ENCODE data around the gene KRT222.

Gene KRT222

DNA sequence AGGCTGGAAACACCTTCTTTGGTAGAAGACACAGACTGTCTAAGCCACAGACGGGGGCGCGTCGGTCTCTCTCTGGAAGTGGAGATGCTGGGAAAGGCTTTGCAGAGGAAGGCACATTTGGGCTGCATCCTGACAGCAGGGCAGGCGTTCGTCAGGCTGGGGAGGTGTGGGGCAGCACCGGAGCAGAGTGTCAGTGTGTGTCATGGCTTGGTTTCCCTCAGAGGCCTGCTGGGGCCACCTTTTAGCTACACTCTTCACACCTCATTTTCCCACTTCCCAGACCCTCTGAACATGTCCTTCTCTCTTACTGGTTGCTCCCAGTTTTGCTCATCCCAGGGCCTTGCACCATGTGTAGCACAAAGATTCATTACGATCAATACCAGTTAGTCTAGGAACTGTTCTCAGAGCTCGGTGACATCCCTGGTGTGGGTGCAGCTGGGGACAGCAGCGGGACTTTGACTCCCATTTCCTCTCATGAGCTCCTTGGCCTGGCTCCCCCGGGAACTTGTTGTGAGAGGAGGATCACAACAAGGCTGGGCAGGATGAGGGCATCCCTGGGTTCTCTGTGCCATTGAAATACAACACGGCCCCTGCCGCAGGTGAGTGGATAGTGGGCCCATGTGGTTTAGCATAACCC, 50.4 kb downstream of the KRT222 start:
- DNase-seq = no peak

DNA sequence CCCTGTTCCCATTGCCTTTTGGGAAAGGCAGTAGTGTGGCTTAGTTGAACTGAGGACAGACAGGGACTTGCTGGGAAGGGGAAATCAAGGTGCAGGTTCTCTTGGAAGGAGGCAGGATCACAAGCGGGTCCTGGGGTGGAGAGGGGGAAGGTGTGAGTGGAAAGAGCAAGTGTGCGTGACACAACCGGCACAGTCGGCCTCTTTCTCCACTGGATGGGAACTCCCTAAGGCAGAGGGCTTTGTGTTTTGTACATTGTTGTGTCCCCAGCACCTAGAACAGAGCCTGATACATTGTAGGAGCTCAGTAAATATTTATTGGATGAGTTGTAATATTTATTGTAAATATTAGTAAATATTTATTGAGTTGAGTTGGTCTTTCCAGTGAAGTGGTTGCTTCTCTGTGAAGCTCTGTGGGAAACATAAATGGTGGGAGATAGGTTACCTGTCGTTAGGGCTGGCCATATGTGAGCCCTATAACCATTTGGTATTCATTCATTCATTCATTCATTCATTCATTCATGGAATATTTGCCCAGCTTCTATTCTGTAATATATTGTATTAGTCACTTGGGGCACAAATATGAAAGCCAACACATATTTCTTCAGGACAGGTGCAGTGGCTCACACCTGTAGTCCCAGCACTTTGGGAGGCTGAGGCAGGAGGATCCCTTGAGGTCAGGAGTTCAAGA, 51.4 kb downstream of the KRT222 start:
- no peak for DNase-seq

DNA sequence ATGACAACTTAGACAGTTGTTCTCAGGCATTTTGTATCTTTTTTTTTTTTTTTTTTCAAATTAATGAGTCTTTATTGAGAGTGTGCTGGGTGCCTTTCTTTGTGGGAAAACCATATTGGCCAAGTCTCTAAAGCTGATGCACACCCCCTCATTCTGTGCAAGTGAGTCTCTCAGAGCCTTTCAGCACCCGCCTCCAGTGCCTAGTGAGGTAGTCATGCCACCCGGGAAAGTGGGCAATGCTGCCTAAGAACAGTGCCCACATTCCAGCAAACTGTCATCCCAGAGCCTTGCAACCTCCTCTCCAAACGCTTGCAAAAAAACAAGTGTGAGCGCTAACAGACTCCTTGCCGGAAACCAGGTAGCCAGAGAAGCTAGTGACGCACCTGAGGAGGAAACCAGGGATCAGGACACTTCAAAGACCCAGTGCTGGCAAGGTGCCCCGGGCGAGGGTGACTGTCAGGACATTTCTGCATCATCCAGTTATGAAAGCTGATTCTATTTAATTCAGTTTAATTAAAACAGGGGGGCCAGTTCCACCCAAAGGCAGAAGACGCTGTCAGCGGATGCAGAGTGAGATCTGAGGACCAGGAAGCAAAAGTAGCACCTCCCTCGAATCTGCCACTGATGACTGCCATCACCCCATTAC, 52.3 kb downstream of the KRT222 start:
- peak; percentile 44 to 82 (median 78) for DNase-seq

DNA sequence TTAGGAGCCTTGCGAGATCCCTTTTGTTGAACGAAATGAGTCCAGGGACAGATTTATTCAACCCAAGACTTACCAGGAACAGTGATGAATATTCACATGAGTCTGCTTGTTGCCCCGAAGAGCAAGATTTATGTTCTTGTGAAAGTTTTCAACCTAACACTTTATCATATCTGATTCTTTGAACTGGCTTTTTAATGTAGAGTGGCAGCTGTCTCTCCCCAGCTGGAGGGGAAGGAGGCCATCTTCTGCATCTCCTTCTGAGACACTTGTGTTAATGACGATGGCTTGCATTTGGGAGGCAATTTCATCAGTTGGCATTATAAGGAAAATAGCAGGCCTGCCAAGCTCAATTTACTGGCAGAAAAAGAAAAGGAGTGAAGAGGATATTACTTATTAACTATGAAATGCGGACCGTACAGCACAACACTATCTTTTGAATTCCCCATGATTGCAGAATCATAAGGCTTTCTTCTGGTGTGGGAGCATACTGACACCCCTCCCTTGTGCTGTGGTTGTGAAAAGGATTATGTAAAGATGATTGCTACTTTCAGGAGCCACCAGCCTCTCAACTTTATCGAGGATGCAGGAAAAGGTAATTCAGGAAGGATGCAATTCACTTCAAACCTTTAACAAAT, 53.0 kb downstream of the KRT222 start:
- no peak for DNase-seq

DNA sequence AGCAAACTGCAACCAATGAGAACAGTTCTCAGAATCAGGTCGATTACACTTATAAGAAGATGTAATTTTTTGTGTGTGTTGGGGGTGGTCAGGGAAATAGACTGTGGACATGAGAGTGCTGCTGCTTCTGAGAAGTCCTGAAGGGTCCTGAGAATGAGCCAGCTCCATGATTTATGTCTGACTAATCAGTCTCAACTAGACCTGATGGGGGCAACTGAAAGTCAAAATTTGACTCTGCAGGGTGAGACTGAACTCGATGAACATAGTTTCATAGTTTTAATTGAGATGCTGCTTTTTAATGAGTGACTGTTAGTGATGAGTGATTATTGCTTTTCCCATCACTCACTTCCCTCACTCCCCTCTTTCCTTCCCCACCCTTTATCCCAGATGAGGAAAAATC, 54.6 kb downstream of the KRT222 start:
- DNase-seq = peak in 1 of 5 donors; percentile 54

DNA sequence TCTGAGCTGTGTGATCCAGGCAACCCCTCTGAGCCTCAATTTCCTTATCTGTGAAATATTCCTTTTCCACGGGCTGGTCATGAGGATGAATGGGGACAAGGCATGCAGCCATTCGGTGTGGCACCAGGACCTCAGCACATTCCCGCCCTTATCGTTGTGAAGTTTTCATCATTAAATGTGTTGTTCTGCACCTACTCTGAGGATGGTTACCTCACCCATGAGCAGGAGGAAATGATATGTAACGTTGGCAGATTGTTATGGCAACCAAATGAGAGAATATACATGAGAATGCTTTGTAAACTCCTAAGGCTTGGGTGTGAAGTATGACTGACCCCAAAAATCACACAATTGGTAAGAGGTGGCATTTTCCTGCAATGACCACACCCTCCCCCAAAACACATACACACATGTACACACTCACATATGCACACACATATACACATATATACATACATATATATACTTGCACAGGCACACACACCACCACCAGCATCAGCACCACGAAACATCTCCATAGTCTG, 56.9 kb downstream of the KRT222 start:
- DNase-seq = peak in 1 of 5 donors; percentile 71

DNA sequence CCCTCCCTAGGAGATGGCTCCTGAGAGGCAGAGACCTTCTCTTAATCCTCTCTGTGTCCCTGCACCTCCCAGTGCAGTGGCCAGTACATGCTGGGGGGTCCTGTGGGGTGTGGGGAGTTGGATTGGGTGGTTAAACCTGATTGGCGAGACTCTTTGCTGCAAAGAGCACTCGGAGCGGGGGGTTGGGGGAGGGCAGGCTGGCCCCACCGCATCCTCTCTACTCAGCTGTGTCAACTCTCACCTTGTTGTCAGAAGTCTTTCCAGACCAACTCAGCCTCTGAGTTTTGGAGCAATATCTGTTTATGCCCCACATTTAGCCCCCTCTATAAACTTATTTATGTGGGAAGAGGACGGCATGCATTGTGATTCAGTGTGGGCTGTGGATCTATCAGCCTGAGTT, 57.3 kb downstream of the KRT222 start:
- peak in 2 of 5 donors; percentile 38 to 52 for DNase-seq

DNA sequence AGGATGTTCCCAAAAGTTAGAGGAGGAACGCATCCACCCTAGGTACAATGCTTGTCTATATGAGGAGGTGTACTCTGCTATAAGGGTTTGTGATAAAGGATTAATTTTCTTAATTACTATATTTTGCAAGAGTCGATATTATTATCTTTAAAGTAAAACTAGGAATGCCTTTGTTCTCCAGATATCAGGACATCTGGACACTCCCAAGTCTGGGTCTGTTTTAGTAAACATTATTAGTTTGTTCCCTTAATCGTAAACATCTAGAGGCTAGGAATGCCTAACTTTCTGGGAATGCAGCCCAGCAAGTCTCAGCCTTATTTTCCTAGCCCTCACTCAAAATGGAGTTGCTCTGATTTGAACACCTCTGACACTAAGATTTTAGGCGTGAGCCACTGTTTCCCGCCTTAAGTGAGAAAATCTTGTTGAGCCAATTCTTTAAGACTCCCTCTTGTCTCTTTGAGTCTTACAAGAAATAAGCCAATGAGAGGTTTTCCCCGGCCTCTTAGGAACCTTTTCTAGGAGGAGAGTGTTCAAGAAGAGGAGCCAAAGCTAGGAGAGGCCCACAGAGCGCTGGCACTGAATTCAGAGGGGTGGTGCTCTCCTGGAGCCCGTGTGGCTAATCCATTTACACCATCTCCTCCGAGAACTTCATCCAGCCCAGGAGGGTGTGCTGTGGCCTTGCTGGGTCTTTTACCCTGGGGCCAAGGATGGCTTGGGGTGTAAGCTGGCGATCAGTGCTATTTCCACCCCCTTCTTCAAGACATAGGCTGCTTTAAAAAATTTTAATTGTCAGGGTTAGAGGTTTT, 58.2 kb downstream of the KRT222 start:
- DNase-seq = no peak

DNA sequence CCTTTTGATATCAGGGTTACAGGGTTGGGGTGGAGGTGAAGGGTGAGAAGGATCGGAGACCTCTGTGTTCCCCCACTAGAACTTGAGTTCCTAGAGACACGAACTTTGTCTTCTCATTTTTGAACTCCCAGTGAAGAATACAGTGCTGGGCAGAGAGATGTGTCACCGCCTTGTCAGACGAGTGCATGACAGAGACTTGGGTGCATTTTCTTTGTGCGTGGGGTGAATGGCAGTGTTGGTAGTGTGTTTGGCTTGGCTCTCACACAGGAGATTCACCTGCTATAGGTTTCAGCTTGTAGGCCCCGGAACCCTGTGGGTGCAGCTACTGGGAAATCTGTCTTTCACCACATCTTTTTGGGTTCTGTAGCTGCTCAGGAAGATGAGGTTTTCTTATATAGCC, 59.7 kb downstream of the KRT222 start:
- DNase-seq = peak in 2 of 5 donors; percentile 32 to 74

Measured in T-helper 1 cell (primary cell).